ENCODE results near the gene STARD7. TPM values are rescaled to one million over a fixed set of nuclear protein-coding genes. Genes with fewer than 3 reads are reported as not detected.

The STARD7 gene
- total and polyA plus RNA-seq, 9 of the 15 experiments (the other 6 are each of a cell fraction or from before 2014, with no cell fraction given): 90.9 to 196 (median 145) TPM

- TF ChIP-seq RHOXF2B (CRISPR knock-in tag; conservative IDR thresholded peaks at IDR 0.05): no peak
- TF ChIP-seq L3MBTL2 (IDR thresholded peaks at IDR 0.05): peak; percentile 88
- TF ChIP-seq HDAC2 (IDR thresholded peaks at IDR 0.05): peak; percentile 36; the same call in 1 of the 2 replicates
- TF ChIP-seq ZBTB33 (CRISPR knock-in tag; IDR thresholded peaks at IDR 0.05): no peak
- no peak for TF ChIP-seq NR4A1 (CRISPR knock-in tag; IDR thresholded peaks at IDR 0.05)
- no peak for TF ChIP-seq NR4A1 (tag; IDR thresholded peaks at IDR 0.05)
- TF ChIP-seq FOXK1 (CRISPR knock-in tag; IDR thresholded peaks at IDR 0.05; ENCODE audit: borderline replicate concordance): no peak
- no peak for TF ChIP-seq HDAC8 (tag; IDR thresholded peaks at IDR 0.05)
- TF ChIP-seq TCF15 (CRISPR knock-in tag; IDR thresholded peaks at IDR 0.05): no peak
- TF ChIP-seq TBL1XR1 (IDR thresholded peaks at IDR 0.05; ENCODE audit: low read length in 2 of 2): no peak
- no peak for TF ChIP-seq CTCFL (IDR thresholded peaks at IDR 0.05; ENCODE audit: borderline replicate concordance, insufficient read depth, low read depth, low read length, poor library complexity, severe bottlenecking)
- TF ChIP-seq MBD2 (IDR thresholded peaks at IDR 0.05; ENCODE audit: borderline replicate concordance, low read depth): peak; percentile 98
- no peak for TF ChIP-seq TCF3 (CRISPR knock-in tag; IDR thresholded peaks at IDR 0.05)
- no peak for TF ChIP-seq CBFB (CRISPR knock-in tag; IDR thresholded peaks at IDR 0.05)
- TF ChIP-seq HDGF (IDR thresholded peaks at IDR 0.05): no peak
- peak; percentile 82; the same call in 1 of the 2 replicates for TF ChIP-seq TFAP4 (CRISPR knock-in tag; IDR thresholded peaks at IDR 0.05; ENCODE audit: borderline replicate concordance)
- TF ChIP-seq ZNF143 (CRISPR knock-in tag; IDR thresholded peaks at IDR 0.05): no peak
- no peak for TF ChIP-seq PHB2 (IDR thresholded peaks at IDR 0.05; ENCODE audit: low read depth)
- TF ChIP-seq ZBTB9 (CRISPR knock-in tag; IDR thresholded peaks at IDR 0.05): peak; percentile 34; the same call in 1 of the 2 replicates
These were observed at the start of gene STARD7 (continued) for GRCh38 chr2:96208143-96209010.

Measured in K562 (cell line).